PC-9 (cell line): Measurements from ENCODE around the gene TIMM21. TPM values are rescaled to one million over a fixed set of nuclear protein-coding genes. Genes with fewer than 3 reads are reported as not detected.

Experiments
- BruUV-seq: library from RNA; stranded (reverse); fragments of 400-500 nt; replicated peaks from 2 replicates; lab custom pipeline; 2021; lab: Mats Ljungman, UMichigan
- CTCF ChIA-PET: fragments of 300-600 bp; sonication (Branson Sonifier 250); formaldehyde crosslinking; loops from one replicate; lab custom pipeline; 2022; ENCODE audit warnings: antibody characterized with exemption; lab: Charles Lee
- POLR2A ChIA-PET: fragments of 300-600 bp; sonication (Branson Sonifier 250); formaldehyde crosslinking; loops from one replicate; lab custom pipeline; 2022; ENCODE audit warnings: antibody characterized with exemption; ENCODE audit not compliant: unreplicated experiment; lab: Charles Lee
- DNase-seq, 2 experiments: peaks; one replicate each; pipeline versions ENCODE4 v3.0.0 to v3.0.0-alpha.2; 2015 to 2022; ENCODE audit warnings: mixed read lengths in 1 of 2
- H2AFZ ChIP-seq: fragments of 200-600 bp; sonication (generic); 2 replicates; pipeline ENCODE4 v1.8.1; 2017; ENCODE audit warnings: antibody characterized with exemption
- H3F3A ChIP-seq: fragments of 200-600 bp; sonication (generic); 2 replicates; pipeline ENCODE4 v1.8.1; 2017; ENCODE audit warnings: antibody characterized with exemption, mild to moderate bottlenecking, low read depth; ENCODE audit not compliant: insufficient read depth
- H3K27ac ChIP-seq: fragments of 200-600 bp; sonication (generic); 2 replicates; pipeline ENCODE4 v1.6.1; 2016; ENCODE audit warnings: mixed run types
- H3K27me3 ChIP-seq: fragments of 200-600 bp; sonication (generic); 2 replicates; pipeline ENCODE4 v1.6.1; 2016; ENCODE audit warnings: low read depth, mixed run types; ENCODE audit not compliant: insufficient read depth
- H3K36me3 ChIP-seq: fragments of 200-600 bp; sonication (generic); 2 replicates; pipeline ENCODE4 v1.6.1; 2016; ENCODE audit warnings: low read depth, mixed run types
- H3K4me1 ChIP-seq: fragments of 200-600 bp; sonication (generic); replicated peaks from 2 replicates; pipeline ENCODE4 v1.6.1; 2016; ENCODE audit warnings: mixed run types; ENCODE audit not compliant: insufficient read depth
- H3K4me2 ChIP-seq: fragments of 200-600 bp; sonication (generic); 2 replicates; pipeline ENCODE4 v1.6.1; 2017; ENCODE audit warnings: mixed run types
- H3K4me3 ChIP-seq: fragments of 200-600 bp; sonication (generic); 2 replicates; pipeline ENCODE4 v1.6.1; 2016; ENCODE audit warnings: mixed run types
- H3K79me2 ChIP-seq: fragments of 200-600 bp; sonication (generic); 2 replicates; pipeline ENCODE4 v1.6.1; 2017; ENCODE audit warnings: low read depth, mixed run types
- H3K9me2 ChIP-seq: fragments of 200-600 bp; sonication (generic); 2 replicates; pipeline ENCODE4 v1.8.1; 2017; ENCODE audit warnings: mild to moderate bottlenecking; ENCODE audit not compliant: insufficient read depth
- H3K9me3 ChIP-seq: fragments of 200-600 bp; sonication (generic); 2 replicates; pipeline ENCODE4 v1.8.1; 2016; ENCODE audit warnings: low read depth; ENCODE audit not compliant: insufficient read depth
- H4K20me1 ChIP-seq: fragments of 200-600 bp; sonication (generic); 2 replicates; pipeline ENCODE4 v1.8.1; 2017; ENCODE audit not compliant: insufficient read depth
- EZH2 ChIP-seq: fragments of 200-600 bp; sonication (generic); IDR thresholded peaks from 2 replicates; pipeline ENCODE4 v1.8.0; 2017; ENCODE audit warnings: antibody characterized with exemption, low read depth
- intact Hi-C: fragments of 100-400 bp; cut with micrococcal nuclease; formaldehyde crosslinking; loops from one replicate; pipeline ENCODE4 v1.10.0; 2022; ENCODE audit not compliant: unreplicated experiment
- total RNA-seq: library from RNA; stranded (reverse); gene quantifications from 2 replicates; pipeline ENCODE4 v1.2.3, GENCODE V29; 2021
- TF ChIP-seq, protein P1 (sequence below): fragments of 200-600 bp; sonication (generic); conservative IDR thresholded peaks from 2 replicates; pipeline ENCODE4 v1.6.1; 2017; ENCODE audit warnings: mixed run types, antibody characterized with exemption, mild to moderate bottlenecking, moderate library complexity

The TIMM21 gene
- total RNA-seq, 1 experiment from 2014 or later = 32.6 TPM

DNA sequence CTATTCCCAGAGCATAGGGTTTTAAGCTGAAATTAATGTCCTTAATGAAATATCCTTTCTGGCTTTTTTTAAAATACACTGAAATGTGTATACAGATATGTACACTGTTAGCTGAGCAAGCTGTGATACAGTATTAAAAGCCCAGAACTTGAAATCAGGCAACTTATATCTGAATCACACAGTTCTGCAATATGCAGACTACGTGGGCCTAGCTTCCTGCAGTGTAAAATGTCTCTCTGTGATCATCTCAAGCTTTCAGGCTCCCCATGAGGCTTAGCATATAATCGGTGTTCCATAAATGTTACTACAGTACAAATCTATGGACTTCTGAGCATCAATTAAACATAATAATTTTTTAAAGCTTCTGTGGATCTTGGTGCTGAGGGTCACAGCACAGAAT is 8.9 kb upstream of the TIMM21 start:
- Histone ChIP-seq H3K27me3 (no peaks in the 10 kb centered on the region), H3K9me2 (no peaks in the 10 kb centered on the region), H3F3A (no peaks in the 10 kb centered on the region), H2AFZ (no peak overlapping the region), H3K4me2 (no peak overlapping the region), H3K27ac (no peak overlapping the region), H3K79me2 (no peaks in the 10 kb centered on the region), H3K9me3 (no peaks in the 10 kb centered on the region), H3K4me1 (peaks cover 6% of the 10 kb centered on the region), H4K20me1 (no peaks in the 10 kb centered on the region), H3K4me3 (no peak overlapping the region), H3K36me3 (no peaks in the 10 kb centered on the region)
- intact Hi-C loops = no loop called here
- TF ChIP-seq, protein P1, sequence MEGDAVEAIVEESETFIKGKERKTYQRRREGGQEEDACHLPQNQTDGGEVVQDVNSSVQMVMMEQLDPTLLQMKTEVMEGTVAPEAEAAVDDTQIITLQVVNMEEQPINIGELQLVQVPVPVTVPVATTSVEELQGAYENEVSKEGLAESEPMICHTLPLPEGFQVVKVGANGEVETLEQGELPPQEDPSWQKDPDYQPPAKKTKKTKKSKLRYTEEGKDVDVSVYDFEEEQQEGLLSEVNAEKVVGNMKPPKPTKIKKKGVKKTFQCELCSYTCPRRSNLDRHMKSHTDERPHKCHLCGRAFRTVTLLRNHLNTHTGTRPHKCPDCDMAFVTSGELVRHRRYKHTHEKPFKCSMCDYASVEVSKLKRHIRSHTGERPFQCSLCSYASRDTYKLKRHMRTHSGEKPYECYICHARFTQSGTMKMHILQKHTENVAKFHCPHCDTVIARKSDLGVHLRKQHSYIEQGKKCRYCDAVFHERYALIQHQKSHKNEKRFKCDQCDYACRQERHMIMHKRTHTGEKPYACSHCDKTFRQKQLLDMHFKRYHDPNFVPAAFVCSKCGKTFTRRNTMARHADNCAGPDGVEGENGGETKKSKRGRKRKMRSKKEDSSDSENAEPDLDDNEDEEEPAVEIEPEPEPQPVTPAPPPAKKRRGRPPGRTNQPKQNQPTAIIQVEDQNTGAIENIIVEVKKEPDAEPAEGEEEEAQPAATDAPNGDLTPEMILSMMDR = no peak
- TF ChIP-seq EZH2 = no peak
- ChIA-PET CTCF (interaction anchor here (0.6 kb wide), 1 partner anchor 202 kb away, joined by 3 read pairs; no protein-coding TSS in a partner anchor), POLR2A (no interaction called here)
- no TSS peak for BruUV-seq
- no peak for DNase-seq

DNA sequence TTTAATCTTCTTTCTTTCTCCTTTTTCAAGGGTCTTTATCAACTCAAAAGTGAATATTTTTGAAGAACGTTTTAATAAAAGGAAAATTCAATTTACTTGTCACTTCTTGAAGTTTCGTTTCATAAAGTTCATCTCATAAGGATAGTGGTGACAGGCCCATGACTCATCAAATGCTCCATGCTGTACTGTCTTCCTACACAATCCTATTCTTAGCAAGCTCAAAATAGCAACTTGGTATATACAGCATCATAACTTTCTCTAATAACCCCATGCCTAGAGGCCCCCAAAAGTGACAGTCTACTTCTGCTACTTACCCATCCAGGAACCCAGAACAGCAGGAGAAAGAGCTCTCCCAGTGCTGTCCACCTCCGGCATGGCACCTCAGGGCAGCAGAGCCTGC is 8.4 kb upstream of the TIMM21 start:
- H3K4me2 ChIP-seq = no peak overlapping the region
- no TSS peak for BruUV-seq
- peaks cover 6% of the 10 kb centered on the region for H3K4me1 ChIP-seq
- no peak for DNase-seq
- POLR2A ChIA-PET = no interaction called here
- intact Hi-C loops = no loop called here
- no peak overlapping the region for H3K4me3 ChIP-seq
- H3K79me2 ChIP-seq = no peaks in the 10 kb centered on the region
- no peaks in the 10 kb centered on the region for H3K36me3 ChIP-seq
- H3K27me3 ChIP-seq = no peaks in the 10 kb centered on the region
- H2AFZ ChIP-seq = no peak overlapping the region
- no peak overlapping the region for H3K27ac ChIP-seq
- TF ChIP-seq, protein P1 = no peak
- no peak for TF ChIP-seq EZH2
- no peaks in the 10 kb centered on the region for H3K9me2 ChIP-seq
- H3F3A ChIP-seq = no peaks in the 10 kb centered on the region
- no peaks in the 10 kb centered on the region for H4K20me1 ChIP-seq
- no peaks in the 10 kb centered on the region for H3K9me3 ChIP-seq
- CTCF ChIA-PET = interaction anchor here (0.6 kb wide), 1 partner anchor 202 kb away, joined by 3 read pairs; no protein-coding TSS in a partner anchor

GRCh38 chr18:74140582-74140981 is 7.7 kb upstream of the TIMM21 start:
- H3K9me3 ChIP-seq = no peaks in the 10 kb centered on the region
- H3K79me2 ChIP-seq = no peaks in the 10 kb centered on the region
- no peak overlapping the region for H3K4me2 ChIP-seq
- no peak overlapping the region for H2AFZ ChIP-seq
- no peaks in the 10 kb centered on the region for H3K9me2 ChIP-seq
- H3K27me3 ChIP-seq = no peaks in the 10 kb centered on the region
- H4K20me1 ChIP-seq = no peaks in the 10 kb centered on the region
- CTCF ChIA-PET = no interaction called here
- BruUV-seq = no TSS peak
- POLR2A ChIA-PET = no interaction called here
- TF ChIP-seq EZH2 = no peak
- TF ChIP-seq, protein P1 = no peak
- no peak for DNase-seq
- no peaks in the 10 kb centered on the region for H3K36me3 ChIP-seq
- peaks cover 6% of the 10 kb centered on the region for H3K4me1 ChIP-seq
- H3K4me3 ChIP-seq = no peak overlapping the region
- no peak overlapping the region for H3K27ac ChIP-seq
- intact Hi-C loops = no loop called here
- no peaks in the 10 kb centered on the region for H3F3A ChIP-seq
